Sigmoid colon (tissue), 7 donors: Measurements from ENCODE around the gene ETV6. TPM values are rescaled to one million over a fixed set of nuclear protein-coding genes. Genes with fewer than 3 reads are reported as not detected.
A peak's percentile ranks its signal among the peaks of the same experiment; 100 is the strongest.

Experiments used
- DNase-seq: peaks from one replicate; pipeline ENCODE4 v3.0.0-alpha.2; 2019
- H3K27ac ChIP-seq, 4 donors: fragments of 200-600 bp; sonication (generic); one replicate each; pipeline ENCODE4 v1.5.1; 2016 to 2019; ENCODE audit warnings: mild to moderate bottlenecking in 1 of 4
- H3K27me3 ChIP-seq, 3 donors: fragments of 200-600 bp; sonication (generic); one replicate each; pipeline ENCODE4 v1.5.1; 2019; ENCODE audit warnings: mild to moderate bottlenecking in 1 of 3
- H3K36me3 ChIP-seq, 4 donors: fragments of 200-600 bp; sonication (generic); one replicate each; pipeline ENCODE4 v1.5.1; 2016 to 2019
- H3K4me1 ChIP-seq, 4 donors: fragments of 200-600 bp; sonication (generic); one replicate each; pipeline ENCODE4 v1.5.1; 2017 to 2019
- H3K4me3 ChIP-seq, 4 donors: fragments of 200-600 bp; sonication (generic); one replicate each; pipeline ENCODE4 v1.5.1; 2017 to 2019; ENCODE audit warnings: mild to moderate bottlenecking in 2 of 4, moderate library complexity in 1 of 4
- H3K9me3 ChIP-seq, 4 donors: fragments of 200-600 bp in 3 of 4; sonication (generic) in 3 of 4; one replicate each; pipeline versions ENCODE4 v1.5.1 to v1.6.1; 2013 to 2019
- CTCF ChIP-seq, 4 experiments: fragments of 450-650 bp in 3 of 4; fragments of 200-600 bp in 1 of 4; IDR thresholded peaks; one replicate each; pipeline ENCODE4 v1.5.1; 2016 to 2019; ENCODE audit warnings: antibody characterized with exemption in 4 of 4, mild to moderate bottlenecking in 3 of 4, moderate library complexity in 2 of 4
- EP300 ChIP-seq, 4 donors: sonication (generic); formaldehyde crosslinking; IDR thresholded peaks; one replicate each; pipeline ENCODE4 v1.6.1; 2017; ENCODE audit warnings: antibody characterized with exemption in 4 of 4
- POLR2A ChIP-seq, 2 donors: fragments of 450-650 bp; IDR thresholded peaks; one replicate each; pipeline ENCODE4 v1.6.1; 2016; ENCODE audit warnings: antibody characterized with exemption in 2 of 2, mild to moderate bottlenecking in 2 of 2, moderate library complexity in 2 of 2
- POLR2AphosphoS5 ChIP-seq, 4 donors: sonication (generic); formaldehyde crosslinking; IDR thresholded peaks; one replicate each; pipeline ENCODE4 v1.6.1; 2017; ENCODE audit warnings: antibody characterized with exemption in 4 of 4
- WGBS, 2 donors: extraction: QIAGEN DNeasy Blood & Tissue Kit; methylation state at CpG; one replicate each; pipeline ENCODE4 v1.1.7; 2013; 5-methylcytosine and 5-hydroxymethylcytosine counted together
- intact Hi-C: fragments of 100-400 bp; cut with DNase I; formaldehyde crosslinking; loops from one replicate; pipeline ENCODE4 v1.15.1; 2023
- polyA plus RNA-seq, 3 donors: library from polyadenylated mRNA; stranded (reverse); fragments of 200-250 nt; gene quantifications; one replicate each; pipeline ENCODE4 v1.2.3, GENCODE V29; 2013
- total RNA-seq, 4 donors: library from RNA; depleted of rRNA; stranded (reverse); fragments of >200 nt; gene quantifications; one replicate each; pipeline ENCODE4 v1.1.0, GENCODE V29; 2016
- donor health status: healthy with polysubstance abuse.
- donor health status: Bipolar disorder and iron deficiency.
- donor health status: healthy.

The ETV6 gene
- total and polyA plus RNA-seq, 7 donors: 8.4 to 35.2 (median 16.3) TPM

- Histone ChIP-seq H3K36me3 (no peaks in the 10 kb centered on the region), H3K9me3 (no peaks in the 10 kb centered on the region), H3K4me3 (no peak overlapping the region), H3K27me3 (no peaks in the 10 kb centered on the region), H3K27ac (peak overlapping the region in 3 of 4 donors; percentile 82 to 91 (median 84)), H3K4me1 (peaks cover 0 to 68% (median 53%) of the 10 kb centered on the region in 4 donors)
- TF ChIP-seq POLR2AphosphoS5 (IDR thresholded peaks at IDR 0.05) (no peak), POLR2A (IDR thresholded peaks at IDR 0.05) (no peak), CTCF (IDR thresholded peaks at IDR 0.05) (no peak), EP300 (IDR thresholded peaks at IDR 0.05) (no peak)
- WGBS, 2 donors: 87 to 92% methylated on average over 8 of the region's 8 CpGs
- DNase-seq: no peak
- intact Hi-C loops: no loop called here
Measured at GRCh38 chr12:11799502-11799873, 150.0 kb downstream of the ETV6 start.

GRCh38 chr12:11801643-11802042 is 152.2 kb downstream of the ETV6 start:
- no peak for DNase-seq
- H3K4me3 ChIP-seq: no peak overlapping the region
- WGBS, 2 donors: 60 to 91% methylated on average over 5 of the region's 5 CpGs
- intact Hi-C loops: no loop called here
- no peaks in the 10 kb centered on the region for H3K36me3 ChIP-seq
- TF ChIP-seq CTCF (IDR thresholded peaks at IDR 0.05): no peak
- TF ChIP-seq POLR2AphosphoS5 (IDR thresholded peaks at IDR 0.05): no peak
- TF ChIP-seq POLR2A (IDR thresholded peaks at IDR 0.05): no peak
- TF ChIP-seq EP300 (IDR thresholded peaks at IDR 0.05): no peak
- H3K27me3 ChIP-seq: no peaks in the 10 kb centered on the region
- H3K9me3 ChIP-seq: no peaks in the 10 kb centered on the region
- H3K27ac ChIP-seq: peak overlapping the region; percentile 41 to 67 (median 60)
- peaks cover 0 to 55% (median 39%) of the 10 kb centered on the region in 4 donors for H3K4me1 ChIP-seq

GRCh38 chr12:11804130-11804529 is 154.7 kb downstream of the ETV6 start:
- H3K27ac ChIP-seq: peak overlapping the region in 2 of 4 donors; percentile 4 to 17
- no peak overlapping the region for H3K4me3 ChIP-seq
- H3K27me3 ChIP-seq: no peaks in the 10 kb centered on the region
- H3K36me3 ChIP-seq: no peaks in the 10 kb centered on the region
- no peaks in the 10 kb centered on the region for H3K9me3 ChIP-seq
- peaks cover 0 to 32% (median 19%) of the 10 kb centered on the region in 4 donors for H3K4me1 ChIP-seq
- TF ChIP-seq CTCF (IDR thresholded peaks at IDR 0.05): no peak
- no peak for TF ChIP-seq POLR2AphosphoS5 (IDR thresholded peaks at IDR 0.05)
- TF ChIP-seq POLR2A (IDR thresholded peaks at IDR 0.05): no peak
- 83 to 95% methylated on average over 1 of the region's 1 CpG for WGBS, 2 donors
- intact Hi-C loops: no loop called here
- no peak for DNase-seq

- intact Hi-C loops: no loop called here
- H3K27ac ChIP-seq: peak overlapping the region in 1 of 4 donors; percentile 17
Measured at GRCh38 chr12:11805043-11805442, 155.6 kb downstream of the ETV6 start.

More at GRCh38 chr12:11805043-11805442, 155.6 kb downstream of the ETV6 start:
- no peaks in the 10 kb centered on the region for H3K27me3 ChIP-seq
- no peaks in the 10 kb centered on the region for H3K9me3 ChIP-seq
- TF ChIP-seq EP300 (IDR thresholded peaks at IDR 0.05) (no peak), POLR2AphosphoS5 (IDR thresholded peaks at IDR 0.05) (no peak), POLR2A (IDR thresholded peaks at IDR 0.05) (no peak), CTCF (IDR thresholded peaks at IDR 0.05) (no peak)
- H3K36me3 ChIP-seq: no peaks in the 10 kb centered on the region
- H3K4me3 ChIP-seq: no peak overlapping the region
- WGBS, 2 donors: 51 to 62% methylated on average over 3 of the region's 3 CpGs
- DNase-seq: no peak
- H3K4me1 ChIP-seq: peaks cover 0 to 29% (median 19%) of the 10 kb centered on the region in 4 donors
